ENCODE data around the gene MCU. TPM values are rescaled to one million over a fixed set of nuclear protein-coding genes. Genes with fewer than 3 reads are reported as not detected.

Gene MCU
- total RNA-seq, 1 donor from 2014 or later, result 21.7 TPM

DNA sequence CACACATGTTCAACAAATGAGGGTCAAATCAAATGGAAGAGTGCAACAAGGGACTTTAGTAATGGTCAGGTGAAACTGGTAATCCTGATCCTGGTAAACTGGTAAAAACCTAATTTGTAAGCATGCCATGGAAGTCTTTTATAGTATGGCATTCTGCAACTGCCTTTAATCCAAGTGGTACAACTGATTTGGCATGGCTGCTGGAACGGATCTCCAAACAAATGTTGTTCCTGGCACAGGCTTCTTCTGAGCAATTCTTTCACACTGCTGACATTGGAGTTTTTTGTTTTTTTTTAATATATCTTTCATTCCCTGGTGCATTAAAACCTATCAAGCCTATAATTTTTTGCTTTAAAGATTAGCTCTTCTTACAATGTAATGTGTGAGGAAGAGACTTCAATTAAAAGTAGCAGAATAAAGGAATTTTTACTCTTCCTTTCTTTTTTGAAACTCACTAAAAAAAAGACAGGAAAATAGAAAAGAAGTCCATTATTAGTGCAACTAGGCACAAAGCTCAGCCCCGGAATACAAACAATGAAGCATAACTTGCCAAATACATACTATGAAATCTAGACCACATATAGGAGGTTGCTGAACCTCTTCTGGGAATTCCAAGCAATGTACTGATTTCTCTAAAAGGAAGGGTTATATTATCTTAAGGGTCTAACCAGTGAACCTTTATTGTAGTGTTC is 122.3 kb downstream of the MCU start:
- no peak overlapping the region for H3K4me3 Mint-ChIP-seq
- peaks cover 2% of the 10 kb centered on the region for H3K9me3 Mint-ChIP-seq
- no peaks in the 10 kb centered on the region for H3K27me3 Mint-ChIP-seq (ENCODE audit: low read depth)
- H3K4me1 Mint-ChIP-seq, result no peaks in the 10 kb centered on the region
- H3K36me3 Mint-ChIP-seq (ENCODE audit: low read depth), result peaks cover 6% of the 10 kb centered on the region
- TF ChIP-seq, protein P1, sequence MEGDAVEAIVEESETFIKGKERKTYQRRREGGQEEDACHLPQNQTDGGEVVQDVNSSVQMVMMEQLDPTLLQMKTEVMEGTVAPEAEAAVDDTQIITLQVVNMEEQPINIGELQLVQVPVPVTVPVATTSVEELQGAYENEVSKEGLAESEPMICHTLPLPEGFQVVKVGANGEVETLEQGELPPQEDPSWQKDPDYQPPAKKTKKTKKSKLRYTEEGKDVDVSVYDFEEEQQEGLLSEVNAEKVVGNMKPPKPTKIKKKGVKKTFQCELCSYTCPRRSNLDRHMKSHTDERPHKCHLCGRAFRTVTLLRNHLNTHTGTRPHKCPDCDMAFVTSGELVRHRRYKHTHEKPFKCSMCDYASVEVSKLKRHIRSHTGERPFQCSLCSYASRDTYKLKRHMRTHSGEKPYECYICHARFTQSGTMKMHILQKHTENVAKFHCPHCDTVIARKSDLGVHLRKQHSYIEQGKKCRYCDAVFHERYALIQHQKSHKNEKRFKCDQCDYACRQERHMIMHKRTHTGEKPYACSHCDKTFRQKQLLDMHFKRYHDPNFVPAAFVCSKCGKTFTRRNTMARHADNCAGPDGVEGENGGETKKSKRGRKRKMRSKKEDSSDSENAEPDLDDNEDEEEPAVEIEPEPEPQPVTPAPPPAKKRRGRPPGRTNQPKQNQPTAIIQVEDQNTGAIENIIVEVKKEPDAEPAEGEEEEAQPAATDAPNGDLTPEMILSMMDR (conservative IDR thresholded peaks at IDR 0.05), result no peak
- no peak for DNase-seq (ENCODE audit: low read depth, low spot score)
- H3K27ac Mint-ChIP-seq (ENCODE audit: unreplicated experiment), result no peak overlapping the region

DNA sequence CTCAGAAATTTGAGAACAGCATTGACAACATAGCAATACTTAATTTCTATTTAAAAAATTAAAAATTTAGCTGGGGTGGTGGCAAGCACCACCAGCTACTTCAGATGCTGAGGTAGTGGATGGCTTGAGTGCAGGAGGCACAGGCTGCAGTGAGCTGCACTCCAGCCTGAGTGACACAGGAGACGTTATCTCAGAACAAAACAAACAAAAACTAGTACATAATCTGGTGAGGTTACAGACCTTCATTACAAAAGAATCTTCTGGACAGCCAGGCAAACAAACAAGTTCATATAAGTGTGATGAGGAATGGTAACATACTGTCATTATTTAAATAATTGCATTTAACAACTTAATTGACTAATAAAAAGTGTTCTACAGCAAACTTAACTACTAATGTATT is 124.6 kb downstream of the MCU start:
- DNase-seq (ENCODE audit: low read depth, low spot score), result no peak
- no peaks in the 10 kb centered on the region for H3K36me3 Mint-ChIP-seq (ENCODE audit: low read depth)
- no peak overlapping the region for H3K4me3 Mint-ChIP-seq
- no peaks in the 10 kb centered on the region for H3K4me1 Mint-ChIP-seq
- no peaks in the 10 kb centered on the region for H3K9me3 Mint-ChIP-seq
- H3K27me3 Mint-ChIP-seq (ENCODE audit: low read depth), result no peaks in the 10 kb centered on the region
- H3K27ac Mint-ChIP-seq (ENCODE audit: unreplicated experiment), result no peak overlapping the region
- TF ChIP-seq, protein P1 (conservative IDR thresholded peaks at IDR 0.05), result no peak

DNA sequence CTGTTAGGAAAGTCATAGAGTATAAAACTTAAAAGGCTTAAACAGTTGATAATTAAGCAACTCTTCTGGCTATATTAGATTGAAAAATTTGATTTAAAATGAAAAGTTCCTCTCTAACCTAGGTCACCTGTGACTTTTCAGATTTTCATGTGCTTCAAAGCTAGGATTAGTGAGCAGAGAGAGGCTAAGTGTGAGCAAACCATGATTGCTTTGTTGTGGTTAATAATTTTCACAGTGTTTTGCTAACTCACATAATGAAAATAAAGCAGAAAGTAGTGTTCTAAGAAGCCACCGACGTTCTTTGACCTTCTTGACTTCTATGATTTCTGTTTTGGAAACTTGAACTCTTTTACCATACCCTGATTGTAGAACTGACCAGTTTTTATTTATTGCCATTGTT is 126.1 kb downstream of the MCU start:
- Mint-ChIP-seq H3K4me3 (no peak overlapping the region), H3K27ac (ENCODE audit: unreplicated experiment) (no peak overlapping the region), H3K9me3 (peaks cover 8% of the 10 kb centered on the region), H3K36me3 (ENCODE audit: low read depth) (peaks cover 4% of the 10 kb centered on the region), H3K27me3 (ENCODE audit: low read depth) (no peaks in the 10 kb centered on the region), H3K4me1 (no peaks in the 10 kb centered on the region)
- TF ChIP-seq, protein P1 (conservative IDR thresholded peaks at IDR 0.05), result no peak
- no peak for DNase-seq (ENCODE audit: low read depth, low spot score)

DNA sequence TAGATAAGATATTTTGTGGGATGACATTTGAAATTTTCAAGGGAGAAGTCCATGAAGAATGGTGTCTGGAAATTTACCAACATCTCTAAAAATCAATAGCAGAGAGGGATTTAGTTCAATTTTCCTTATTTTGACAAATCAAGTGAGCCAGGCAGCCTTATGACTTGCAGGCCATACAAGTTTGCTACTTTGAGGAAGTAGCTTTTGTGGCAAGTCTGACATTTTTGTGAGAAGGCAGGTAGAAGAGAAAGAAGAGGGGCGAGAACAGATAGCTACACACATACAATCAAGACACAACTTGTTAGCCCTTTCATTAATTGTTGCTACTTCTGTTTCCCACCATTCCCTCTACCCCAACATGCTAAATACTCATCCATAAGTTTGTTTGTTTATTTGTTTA is 127.1 kb downstream of the MCU start:
- no peak for DNase-seq (ENCODE audit: low read depth, low spot score)
- Mint-ChIP-seq H3K27ac (ENCODE audit: unreplicated experiment) (no peak overlapping the region), H3K4me1 (no peaks in the 10 kb centered on the region), H3K9me3 (peaks cover 8% of the 10 kb centered on the region), H3K36me3 (ENCODE audit: low read depth) (peaks cover 4% of the 10 kb centered on the region), H3K4me3 (no peak overlapping the region), H3K27me3 (ENCODE audit: low read depth) (no peaks in the 10 kb centered on the region)
- TF ChIP-seq, protein P1 (conservative IDR thresholded peaks at IDR 0.05), result no peak

DNA sequence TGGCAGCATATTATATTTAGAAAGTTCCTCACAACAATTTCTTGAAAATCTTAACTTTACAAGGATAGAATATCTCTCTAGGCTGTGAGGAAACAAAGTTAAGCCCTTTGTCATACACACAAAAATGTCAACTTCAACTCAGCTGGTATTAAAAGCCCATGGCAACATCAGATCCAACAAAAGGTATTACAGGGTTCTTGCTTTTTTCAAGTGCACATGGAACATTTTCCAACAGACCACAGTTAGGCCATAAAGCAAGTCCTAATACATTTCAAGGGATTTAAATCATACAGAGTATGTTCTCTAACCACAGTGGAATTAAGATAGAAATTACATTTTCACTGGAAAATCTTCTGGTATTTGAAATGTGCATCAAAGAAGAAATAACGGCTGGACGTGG is 129.7 kb downstream of the MCU start:
- H3K4me3 Mint-ChIP-seq, result no peak overlapping the region
- TF ChIP-seq, protein P1 (conservative IDR thresholded peaks at IDR 0.05), result no peak
- no peaks in the 10 kb centered on the region for H3K27me3 Mint-ChIP-seq (ENCODE audit: low read depth)
- peaks cover 4% of the 10 kb centered on the region for H3K36me3 Mint-ChIP-seq (ENCODE audit: low read depth)
- DNase-seq (ENCODE audit: low read depth, low spot score), result no peak
- peaks cover 8% of the 10 kb centered on the region for H3K9me3 Mint-ChIP-seq
- no peaks in the 10 kb centered on the region for H3K4me1 Mint-ChIP-seq
- H3K27ac Mint-ChIP-seq (ENCODE audit: unreplicated experiment), result no peak overlapping the region

All from neural crest cell (in vitro differentiated cells).